ENCODE data around the gene ARHGAP15.

GRCh38 chr2:143229952-143230351 is 100.7 kb downstream of the ARHGAP15 start:
- TF ChIP-seq ZNF274 (IDR thresholded peaks at IDR 0.05; ENCODE audit: low read depth, low read length), result no peak
- no peak for TF ChIP-seq SUZ12 (IDR thresholded peaks at IDR 0.05; ENCODE audit: extremely low read depth, insufficient read depth, insufficient read length)
- no peak for TF ChIP-seq YY1 (IDR thresholded peaks at IDR 0.05; ENCODE audit: insufficient read depth, insufficient read length)

All from NT2/D1 (cell line).